Measurements from ENCODE around the gene DNER. TPM values are rescaled to one million over a fixed set of nuclear protein-coding genes. Genes with fewer than 3 reads are reported as not detected.

DNER gene
- total and polyA plus RNA-seq, 2 donors (not counting 1 experiment from before 2014, with no cell fraction given) = not detected

- CTCF ChIA-PET = no interaction called here
- H3K27ac Mint-ChIP-seq = no peak overlapping the region
- Histone ChIP-seq H2AFZ (ENCODE audit: insufficient read depth, low read depth, low read length, poor library complexity, severe bottlenecking) (no peak overlapping the region), H3K4me2 (replicated peaks; ENCODE audit: low read depth, low read length, poor library complexity, severe bottlenecking) (no peak overlapping the region), H3K27me3 (replicated peaks in 1 of 4; ENCODE audit: control extremely low read depth in 1 of 4, control insufficient read depth in 3 of 4, insufficient read depth in 4 of 4, low read length in 3 of 4) (no peaks in the 10 kb centered on the region), H3K36me3 (replicated peaks in 1 of 2; ENCODE audit: control extremely low read depth in 1 of 2, control insufficient read depth in 1 of 2, extremely low read depth in 1 of 2, insufficient read depth in 2 of 2, low read length in 1 of 2) (no peaks in the 10 kb centered on the region), H3K4me1 (ENCODE audit: control insufficient read depth in 2 of 2, insufficient read depth in 2 of 2, low read length in 2 of 2) (no peaks in the 10 kb centered on the region), H3K9me3 (ENCODE audit: control extremely low read depth in 1 of 3, control insufficient read depth in 2 of 3, insufficient read depth in 1 of 3, low read length in 2 of 3) (peaks cover 0 to 4% (median 0%) of the 10 kb centered on the region in 3 donors), H3K79me2 (ENCODE audit: control insufficient read depth, insufficient read depth, low read length) (no peaks in the 10 kb centered on the region), H3K9ac (ENCODE audit: low read length) (no peak overlapping the region), H4K20me1 (ENCODE audit: control insufficient read depth, insufficient read depth, low read length, poor library complexity, severe bottlenecking) (no peaks in the 10 kb centered on the region), H3K27ac (ENCODE audit: low read length in 2 of 2) (no peak overlapping the region), H3K4me3 (ENCODE audit: control extremely low read depth in 1 of 5, extremely low read depth in 1 of 5, insufficient read depth in 1 of 5, low read depth in 2 of 5, low read length in 4 of 5) (no peak overlapping the region)
- intact Hi-C loops (cut with micrococcal nuclease) = no loop called here
- POLR2A ChIA-PET = no interaction called here
- H3K27me3 Mint-ChIP-seq = no peaks in the 10 kb centered on the region
- no peak overlapping the region for H3K4me3 Mint-ChIP-seq
- no peaks in the 10 kb centered on the region for H3K4me1 Mint-ChIP-seq
- H3K9me3 Mint-ChIP-seq (ENCODE audit: insufficient read depth) = peaks cover 2% of the 10 kb centered on the region
- no peak for ATAC-seq (ENCODE audit: low read depth)
- TF ChIP-seq CTCF (IDR thresholded peaks at IDR 0.05) (no peak), EZH2 (IDR thresholded peaks at IDR 0.05; ENCODE audit: borderline replicate concordance, insufficient read depth, low read depth, low read length, poor library complexity, severe bottlenecking) (no peak)
- WGBS (ENCODE audit: insufficient coverage) = no CpG with 5 or more reads among the region's 2 CpGs
- DNase-seq = no peak
Observed at GRCh38 chr2:229501051-229501794, 213.1 kb downstream of the DNER start.

GRCh38 chr2:229492034-229492433 lies 222.3 kb downstream of the DNER start:
- no peak for TF ChIP-seq EZH2 (IDR thresholded peaks at IDR 0.05; ENCODE audit: borderline replicate concordance, insufficient read depth, low read depth, low read length, poor library complexity, severe bottlenecking)
- TF ChIP-seq CTCF (IDR thresholded peaks at IDR 0.05) = no peak

More at GRCh38 chr2:229492034-229492433, 222.3 kb downstream of the DNER start:
- ChIA-PET POLR2A (no interaction called here), CTCF (no interaction called here)
- H3K4me1 Mint-ChIP-seq = no peaks in the 10 kb centered on the region
- H3K27ac ChIP-seq (ENCODE audit: low read length in 2 of 2) = no peak overlapping the region
- intact Hi-C loops (cut with micrococcal nuclease) = no loop called here
- no peak overlapping the region for H3K27ac Mint-ChIP-seq
- H2AFZ ChIP-seq (ENCODE audit: insufficient read depth, low read depth, low read length, poor library complexity, severe bottlenecking) = no peak overlapping the region
- H3K4me1 ChIP-seq (ENCODE audit: control insufficient read depth in 2 of 2, insufficient read depth in 2 of 2, low read length in 2 of 2) = no peaks in the 10 kb centered on the region
- no peak overlapping the region for H3K4me3 Mint-ChIP-seq
- peaks cover 0 to 7% (median 0%) of the 10 kb centered on the region in 3 donors for H3K9me3 ChIP-seq (ENCODE audit: control extremely low read depth in 1 of 3, control insufficient read depth in 2 of 3, insufficient read depth in 1 of 3, low read length in 2 of 3)
- H3K36me3 ChIP-seq (replicated peaks in 1 of 2; ENCODE audit: control extremely low read depth in 1 of 2, control insufficient read depth in 1 of 2, extremely low read depth in 1 of 2, insufficient read depth in 2 of 2, low read length in 1 of 2) = no peaks in the 10 kb centered on the region
- peaks cover 7% of the 10 kb centered on the region for H3K27me3 Mint-ChIP-seq
- no peak overlapping the region for H3K4me2 ChIP-seq (replicated peaks; ENCODE audit: low read depth, low read length, poor library complexity, severe bottlenecking)
- WGBS (ENCODE audit: insufficient coverage) = no CpG with 5 or more reads among the region's 2 CpGs
- no peaks in the 10 kb centered on the region for H4K20me1 ChIP-seq (ENCODE audit: control insufficient read depth, insufficient read depth, low read length, poor library complexity, severe bottlenecking)
- ATAC-seq (ENCODE audit: low read depth) (no peak), DNase-seq (no peak)
- H3K9me3 Mint-ChIP-seq (ENCODE audit: insufficient read depth) = peaks cover 8% of the 10 kb centered on the region
- H3K27me3 ChIP-seq (replicated peaks in 1 of 4; ENCODE audit: control extremely low read depth in 1 of 4, control insufficient read depth in 3 of 4, insufficient read depth in 4 of 4, low read length in 3 of 4) = no peaks in the 10 kb centered on the region
- H3K9ac ChIP-seq (ENCODE audit: low read length) = no peak overlapping the region
- no peak overlapping the region for H3K4me3 ChIP-seq (ENCODE audit: control extremely low read depth in 1 of 5, extremely low read depth in 1 of 5, insufficient read depth in 1 of 5, low read depth in 2 of 5, low read length in 4 of 5)
- H3K79me2 ChIP-seq (ENCODE audit: control insufficient read depth, insufficient read depth, low read length) = no peaks in the 10 kb centered on the region
